ENCODE data around the gene STXBP3. TPM values are rescaled to one million over a fixed set of nuclear protein-coding genes. Genes with fewer than 3 reads are reported as not detected.
"Not testable (repeated sequence)": the region's sequence is repeated elsewhere in the genome, so short reads cannot be mapped to it uniquely, and the experiment has no call there.

Gene STXBP3, protein sequence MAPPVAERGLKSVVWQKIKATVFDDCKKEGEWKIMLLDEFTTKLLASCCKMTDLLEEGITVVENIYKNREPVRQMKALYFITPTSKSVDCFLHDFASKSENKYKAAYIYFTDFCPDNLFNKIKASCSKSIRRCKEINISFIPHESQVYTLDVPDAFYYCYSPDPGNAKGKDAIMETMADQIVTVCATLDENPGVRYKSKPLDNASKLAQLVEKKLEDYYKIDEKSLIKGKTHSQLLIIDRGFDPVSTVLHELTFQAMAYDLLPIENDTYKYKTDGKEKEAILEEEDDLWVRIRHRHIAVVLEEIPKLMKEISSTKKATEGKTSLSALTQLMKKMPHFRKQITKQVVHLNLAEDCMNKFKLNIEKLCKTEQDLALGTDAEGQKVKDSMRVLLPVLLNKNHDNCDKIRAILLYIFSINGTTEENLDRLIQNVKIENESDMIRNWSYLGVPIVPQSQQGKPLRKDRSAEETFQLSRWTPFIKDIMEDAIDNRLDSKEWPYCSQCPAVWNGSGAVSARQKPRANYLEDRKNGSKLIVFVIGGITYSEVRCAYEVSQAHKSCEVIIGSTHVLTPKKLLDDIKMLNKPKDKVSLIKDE
- 10 to 100 TPM in 11 of 12 donors, not detected in 1; 22.1 to 47.1 (median 35.4) TPM for polyA plus RNA-seq (ENCODE audit: insufficient read length in 12 of 12)
- long read RNA-seq, donor 1, transcript STXBP3-201 (19 exons, 2,478 nt), result major isoform, 5 of 5 reads
- long read RNA-seq, donor 1, partial matches to known transcripts, result 0 of 5 reads
- long read RNA-seq, donor 1, other reads (novel, unspliced or antisense), result 0 of 5 reads
- long read RNA-seq, donor 2, transcript STXBP3-201 (19 exons, 2,478 nt), result major isoform, 8 of 9 reads
- long read RNA-seq, donor 2, partial matches to known transcripts, result 0 of 9 reads
- long read RNA-seq, donor 2, other reads (novel, unspliced or antisense), result 0 of 9 reads
- long read RNA-seq, donor 3, partial matches to known transcripts, result 0 of 3 reads
- long read RNA-seq, donor 3, other reads (novel, unspliced or antisense), result 0 of 3 reads
- long read RNA-seq, donor 4, partial matches to known transcripts, result 0 of 4 reads
- long read RNA-seq, donor 4, other reads (novel, unspliced or antisense), result 0 of 4 reads
- long read RNA-seq, donor 5, transcript STXBP3-201 (19 exons, 2,478 nt), result major isoform, 5 of 5 reads
- long read RNA-seq, donor 5, partial matches to known transcripts, result 0 of 5 reads
- long read RNA-seq, donor 5, other reads (novel, unspliced or antisense), result 0 of 5 reads
- long read RNA-seq, donor 6, partial matches to known transcripts, result 0 of 4 reads
- long read RNA-seq, donor 6, other reads (novel, unspliced or antisense), result 0 of 4 reads
- long read RNA-seq, donor 7, partial matches to known transcripts, result 0 of 2 reads
- long read RNA-seq, donor 7, other reads (novel, unspliced or antisense), result 0 of 2 reads
- long read RNA-seq, donor 8, partial matches to known transcripts, result 0 of 6 reads
- long read RNA-seq, donor 8, other reads (novel, unspliced or antisense), result 0 of 6 reads
- long read RNA-seq, donor 9, partial matches to known transcripts, result 0 of 4 reads
- long read RNA-seq, donor 9, other reads (novel, unspliced or antisense), result 0 of 4 reads
- long read RNA-seq, donor 10, partial matches to known transcripts, result 0 of 1 reads
- long read RNA-seq, donor 10, other reads (novel, unspliced or antisense), result 0 of 1 reads
- long read RNA-seq, donor 11, partial matches to known transcripts, result 0 of 3 reads
- long read RNA-seq, donor 11, other reads (novel, unspliced or antisense), result 0 of 3 reads

DNA sequence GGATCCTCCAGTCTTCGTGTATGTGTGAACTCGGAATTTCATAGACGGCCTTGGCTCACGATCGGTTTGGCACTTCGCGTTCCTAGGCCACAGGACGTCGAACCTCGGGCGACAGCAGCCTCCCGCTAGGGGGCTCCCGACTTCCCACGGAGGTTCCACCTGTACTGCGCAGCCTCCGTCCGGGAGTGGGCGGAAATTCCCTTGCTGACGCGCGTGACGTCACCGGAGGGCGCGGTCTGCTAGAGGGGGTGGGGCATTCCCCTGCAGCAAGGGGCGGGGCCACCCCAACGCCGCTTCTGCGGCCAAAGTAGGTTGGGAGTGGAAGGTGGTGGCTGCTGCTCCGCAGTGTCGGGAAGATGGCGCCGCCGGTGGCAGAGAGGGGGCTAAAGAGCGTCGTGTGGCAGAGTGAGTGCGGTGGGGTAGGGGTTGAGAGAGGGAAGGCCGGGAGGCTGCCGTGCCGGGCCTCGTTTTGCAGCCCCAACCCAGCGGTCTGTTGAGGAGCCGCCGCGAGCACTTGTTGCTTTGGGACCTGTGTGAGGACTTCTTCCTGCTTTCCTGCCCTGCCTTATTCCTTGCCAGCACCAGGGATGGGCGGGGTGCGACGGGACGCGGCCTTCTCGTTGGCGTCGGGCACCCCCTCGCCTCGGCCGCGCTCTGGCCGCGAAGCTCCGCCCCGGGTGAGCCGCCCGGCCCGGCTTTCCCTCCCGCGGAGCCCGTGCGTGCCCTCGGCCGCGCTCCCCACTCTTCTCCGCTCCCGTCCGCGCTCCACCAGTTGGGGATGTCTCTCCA is at the start of gene STXBP3:
STXBP3 (plus strand) TSS at position 293 of the 789 bp plus-strand sequence; CDS start at position 357, 64 bp downstream.
- peak; percentile 99 for DNase-seq

DNA sequence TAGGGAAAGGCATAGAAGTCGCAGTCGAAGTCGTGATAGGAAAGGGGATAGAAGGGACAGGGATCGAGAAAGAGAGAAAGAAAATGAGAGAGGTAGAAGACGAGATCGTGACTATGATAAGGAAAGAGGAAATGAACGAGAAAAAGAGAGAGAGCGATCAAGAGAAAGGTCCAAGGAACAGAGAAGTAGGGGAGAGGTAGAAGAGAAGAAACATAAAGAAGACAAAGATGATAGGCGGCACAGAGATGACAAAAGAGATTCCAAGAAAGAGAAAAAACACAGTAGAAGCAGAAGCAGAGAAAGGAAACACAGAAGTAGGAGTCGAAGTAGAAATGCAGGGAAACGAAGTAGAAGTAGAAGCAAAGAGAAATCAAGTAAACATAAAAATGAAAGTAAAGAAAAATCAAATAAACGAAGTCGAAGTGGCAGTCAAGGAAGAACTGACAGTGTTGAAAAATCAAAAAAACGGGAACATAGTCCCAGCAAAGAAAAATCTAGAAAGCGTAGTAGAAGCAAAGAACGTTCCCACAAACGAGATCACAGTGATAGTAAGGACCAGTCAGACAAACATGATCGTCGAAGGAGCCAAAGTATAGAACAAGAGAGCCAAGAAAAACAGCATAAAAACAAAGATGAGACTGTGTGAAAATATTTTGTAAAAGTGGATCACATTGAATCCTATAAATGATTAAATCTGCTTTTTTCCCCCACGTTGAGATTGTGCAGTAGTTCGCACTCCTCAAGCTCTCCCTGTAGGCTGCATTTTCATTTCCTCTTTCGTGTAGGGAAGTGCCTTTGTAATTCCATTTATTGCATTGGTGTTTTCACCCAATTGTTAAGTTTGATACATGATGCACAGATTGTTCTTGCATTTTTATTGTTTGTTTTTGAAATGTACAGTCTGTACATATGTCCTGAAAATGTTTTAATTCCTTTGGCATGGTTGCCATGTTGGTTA is 46.8 kb upstream of the STXBP3 start:
- DNase-seq, result no peak

DNA sequence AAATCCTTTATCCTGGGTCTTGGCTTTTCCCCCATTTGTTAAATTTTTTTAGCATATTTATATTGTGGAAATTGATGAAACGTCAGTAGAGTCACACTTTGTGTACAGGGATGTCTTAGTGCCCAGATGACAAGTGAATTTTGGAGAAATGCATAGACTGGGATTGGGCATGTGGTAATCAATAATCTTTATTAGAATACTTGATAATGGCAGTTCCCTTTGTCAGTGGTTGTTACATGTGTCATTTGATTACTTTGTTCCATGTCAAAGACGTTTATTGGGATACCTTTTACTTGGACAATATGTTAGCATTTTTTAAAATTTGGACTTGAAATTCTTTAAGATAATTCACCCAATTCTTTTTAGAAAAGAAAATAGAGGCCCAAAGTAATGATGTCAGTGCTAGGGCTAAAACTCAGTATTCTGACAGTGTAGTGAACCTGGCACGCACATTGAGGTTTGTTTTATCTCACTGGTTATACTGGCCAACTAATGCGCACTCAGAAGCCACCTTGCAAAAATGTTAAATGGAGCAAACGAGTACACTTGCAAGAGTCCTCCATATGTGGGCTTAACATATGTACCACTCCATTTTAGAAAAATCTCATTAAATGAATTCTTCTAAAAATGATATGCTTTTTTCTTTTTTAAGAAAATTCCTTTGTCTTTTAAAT is 45.2 kb upstream of the STXBP3 start:
- no peak for DNase-seq

DNA sequence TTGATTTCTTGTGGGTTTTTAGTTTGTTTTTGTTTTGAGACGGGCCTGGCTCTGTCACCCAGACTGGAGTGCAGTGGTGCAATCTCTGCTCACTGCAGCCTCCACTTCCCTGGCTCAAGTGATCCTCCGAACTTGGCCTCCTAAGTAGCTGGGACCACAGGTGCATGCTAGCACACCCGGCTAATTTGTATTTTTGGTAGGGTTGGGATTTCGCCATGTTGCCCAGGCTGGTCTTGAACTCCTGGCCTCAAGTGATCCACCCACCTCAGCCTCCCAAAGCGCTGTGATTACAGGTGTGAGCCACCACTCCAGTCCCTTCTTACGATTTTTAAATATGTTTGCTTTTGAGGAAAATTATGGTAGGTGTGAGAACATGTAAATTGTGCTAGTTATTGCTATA is 44.4 kb upstream of the STXBP3 start:
- not testable (repeated sequence) for DNase-seq

DNA sequence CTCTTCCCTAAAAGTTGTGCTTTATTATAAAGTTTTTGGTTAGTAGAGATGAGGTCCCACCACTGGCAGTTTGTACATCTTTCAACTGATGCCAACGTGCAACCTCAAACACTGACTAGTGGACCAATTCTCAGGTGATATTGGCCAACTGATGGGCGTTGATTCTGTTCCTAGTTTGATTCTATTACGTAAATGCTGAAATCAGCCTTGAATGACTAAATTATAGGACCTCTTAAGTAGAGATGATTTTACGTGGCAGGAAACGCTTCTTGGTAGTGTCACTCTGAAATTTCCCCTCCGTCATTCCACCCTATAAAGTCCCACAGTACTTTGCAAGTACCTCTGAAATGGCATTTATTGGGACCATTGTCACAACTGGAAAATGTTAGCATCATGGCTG is 42.5 kb upstream of the STXBP3 start:
- DNase-seq, result no peak

DNA sequence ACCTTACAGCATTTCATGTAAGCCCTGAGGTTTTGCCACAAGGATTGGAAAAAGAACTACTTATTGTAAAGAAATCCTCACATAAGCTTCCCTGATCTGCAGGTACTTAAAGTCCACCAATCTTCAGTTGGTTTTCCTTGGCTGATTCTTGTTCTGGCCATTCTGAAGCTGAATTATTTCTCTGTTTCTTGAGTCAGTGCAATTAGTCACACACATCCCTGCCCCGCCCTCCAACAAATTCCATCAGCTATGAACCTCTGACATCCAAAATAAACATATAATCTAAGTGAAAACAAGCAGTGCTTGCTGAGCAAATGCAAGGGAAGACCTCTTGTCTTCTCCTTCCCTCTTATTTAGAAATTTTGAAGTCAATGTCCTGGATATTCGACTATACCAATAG is 42.0 kb upstream of the STXBP3 start:
- DNase-seq, result no peak

DNA sequence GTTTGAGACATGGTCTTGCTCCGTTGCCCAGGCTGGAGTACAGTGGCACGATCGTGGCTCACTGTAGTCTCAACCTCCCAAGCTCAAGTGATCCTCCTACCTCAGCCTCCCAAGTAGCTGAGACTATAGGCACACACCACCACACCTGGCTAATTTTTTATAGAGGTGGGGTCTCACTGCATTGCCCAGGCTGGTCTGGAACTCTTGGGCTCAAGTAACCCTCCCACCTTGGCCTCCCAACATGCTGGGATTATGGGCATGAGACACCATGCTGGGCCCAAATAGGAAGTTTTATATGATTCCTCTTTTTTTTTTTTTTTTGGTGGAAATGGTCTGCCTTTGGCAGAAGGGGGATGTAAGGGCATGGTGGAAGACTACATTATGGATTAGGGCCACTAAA is 39.8 kb upstream of the STXBP3 start:
- no peak for DNase-seq

DNA sequence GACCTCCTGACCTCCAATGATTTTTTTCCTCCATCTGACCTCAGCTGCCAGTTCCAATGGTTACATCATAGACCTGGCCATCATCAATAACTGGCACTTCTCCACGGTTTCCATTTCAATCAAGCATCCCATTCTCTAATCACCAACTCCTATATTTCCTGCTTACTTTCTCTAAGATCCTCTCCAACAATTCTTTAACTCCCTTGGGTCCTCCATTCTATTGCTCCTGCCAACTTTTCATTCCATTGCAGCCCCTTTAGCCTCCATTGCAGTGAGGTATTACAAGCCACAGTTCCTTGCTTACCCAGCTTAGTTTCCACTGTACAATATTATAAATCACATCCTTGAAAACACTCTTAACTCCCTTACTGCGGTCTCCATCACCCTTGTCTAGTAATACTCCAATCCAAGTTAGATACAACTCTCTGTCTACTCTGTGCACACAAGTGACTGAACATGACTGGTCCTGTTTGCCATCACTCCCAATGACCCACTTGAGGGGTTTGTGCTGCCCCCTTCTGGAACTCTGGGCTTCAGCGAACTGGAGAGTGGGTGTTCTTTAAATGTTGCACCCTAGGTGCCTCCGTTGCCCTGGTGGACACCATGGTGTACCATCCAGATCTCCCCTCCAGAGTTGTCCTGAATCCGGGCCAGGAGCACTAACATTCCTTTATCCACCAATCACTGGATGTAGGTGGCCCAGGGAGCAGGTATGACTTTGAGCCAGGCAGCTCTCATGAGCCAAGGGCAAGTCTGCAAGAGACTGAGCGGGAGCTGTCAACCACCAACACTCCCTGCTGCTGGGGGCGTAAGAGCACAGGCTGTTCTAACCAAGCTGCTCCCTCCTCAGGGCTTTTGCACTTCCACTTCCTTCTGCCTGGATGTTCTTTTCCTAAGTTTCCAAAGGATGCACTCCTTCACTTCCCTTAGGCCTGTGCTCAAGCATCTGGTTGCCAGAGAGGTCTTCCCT is 37.5 kb upstream of the STXBP3 start:
- no peak for DNase-seq

DNA sequence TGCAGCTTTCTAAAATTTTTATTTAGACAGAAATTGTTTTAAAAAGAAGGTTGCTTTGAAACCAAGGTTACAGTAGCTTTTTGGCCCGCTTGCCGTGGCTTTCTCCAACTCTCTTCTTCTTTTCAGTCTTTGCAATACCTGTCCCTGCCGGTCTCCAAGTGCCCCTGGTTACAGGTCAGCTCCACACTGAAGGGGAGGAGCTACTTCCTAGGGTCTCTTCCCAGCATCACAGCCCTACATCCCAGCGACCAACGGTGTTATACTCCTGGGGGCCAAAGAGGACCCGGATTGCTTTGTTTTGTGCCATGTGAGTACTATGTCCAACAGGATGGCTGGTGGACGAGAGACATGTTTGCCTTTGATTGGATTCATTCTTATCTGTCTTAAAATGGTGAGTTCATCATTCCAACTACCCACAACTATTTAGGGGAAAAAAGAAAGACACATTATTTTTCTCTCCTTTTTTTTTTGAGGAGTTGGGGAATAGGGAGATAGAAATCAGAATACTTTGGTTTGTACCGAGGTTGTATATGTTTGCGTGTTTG is 33.8 kb upstream of the STXBP3 start, which contains the start of gene FNDC7:
FNDC7 (plus strand) TSS at position 303 of the 545 bp plus-strand sequence; CDS start at position 329, 26 bp downstream.
- DNase-seq, result no peak

DNA sequence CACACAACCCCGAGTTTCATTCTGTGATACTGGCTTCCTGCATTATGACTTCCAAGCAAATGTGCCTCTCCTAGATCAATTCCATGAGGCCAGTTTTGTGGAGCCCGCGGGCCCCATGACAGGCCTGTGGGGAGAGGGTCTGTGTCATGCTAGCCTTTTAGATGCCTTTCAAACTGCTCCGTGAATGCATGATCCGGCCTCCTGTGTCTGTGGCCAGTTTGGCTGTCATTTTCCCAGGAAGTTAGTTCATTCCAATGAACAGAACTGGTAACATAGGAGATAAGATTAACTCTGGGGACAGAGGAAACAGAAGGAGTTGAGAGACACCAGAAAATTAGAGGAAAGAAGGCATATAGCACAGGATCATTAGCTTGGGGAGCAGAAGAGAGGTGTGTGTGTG is 30.5 kb upstream of the STXBP3 start:
- DNase-seq, result no peak

DNA sequence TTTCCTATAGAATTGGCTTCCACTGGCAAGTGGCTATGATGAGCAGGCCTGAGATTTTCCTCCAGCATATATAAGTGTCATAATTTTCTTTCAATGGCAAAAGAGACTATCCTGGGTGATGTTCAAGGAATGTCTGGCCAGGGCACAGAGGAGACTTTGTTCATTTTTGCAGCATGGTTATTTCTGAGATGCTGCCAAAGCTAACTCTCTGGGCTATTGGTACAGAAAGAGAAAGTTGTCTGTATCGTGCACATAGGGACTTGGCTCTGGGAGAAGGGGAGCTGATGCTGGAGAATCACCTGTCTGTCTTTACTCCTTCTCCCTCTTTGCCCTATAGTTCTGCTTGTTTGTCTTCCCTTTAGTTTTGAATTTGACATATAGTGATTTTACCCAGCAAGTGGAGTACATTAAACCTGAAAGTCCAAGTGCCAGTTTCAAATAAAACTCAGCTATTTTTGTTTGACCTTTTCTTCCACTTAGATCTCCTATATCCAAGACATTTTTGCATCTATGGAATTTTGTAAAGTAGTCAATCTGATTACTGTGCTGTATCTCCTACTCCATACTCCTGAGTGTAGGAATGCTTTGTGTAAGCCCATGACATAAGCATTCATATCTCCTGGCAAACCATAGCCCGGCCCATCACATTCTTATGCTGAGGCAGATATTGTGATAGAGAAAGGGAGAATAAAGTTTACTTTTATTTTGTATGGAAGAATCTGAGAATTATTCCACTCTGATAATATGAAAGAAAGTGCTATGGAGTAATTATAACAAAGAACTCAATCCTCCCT is 29.8 kb upstream of the STXBP3 start:
- DNase-seq, result no peak

DNA sequence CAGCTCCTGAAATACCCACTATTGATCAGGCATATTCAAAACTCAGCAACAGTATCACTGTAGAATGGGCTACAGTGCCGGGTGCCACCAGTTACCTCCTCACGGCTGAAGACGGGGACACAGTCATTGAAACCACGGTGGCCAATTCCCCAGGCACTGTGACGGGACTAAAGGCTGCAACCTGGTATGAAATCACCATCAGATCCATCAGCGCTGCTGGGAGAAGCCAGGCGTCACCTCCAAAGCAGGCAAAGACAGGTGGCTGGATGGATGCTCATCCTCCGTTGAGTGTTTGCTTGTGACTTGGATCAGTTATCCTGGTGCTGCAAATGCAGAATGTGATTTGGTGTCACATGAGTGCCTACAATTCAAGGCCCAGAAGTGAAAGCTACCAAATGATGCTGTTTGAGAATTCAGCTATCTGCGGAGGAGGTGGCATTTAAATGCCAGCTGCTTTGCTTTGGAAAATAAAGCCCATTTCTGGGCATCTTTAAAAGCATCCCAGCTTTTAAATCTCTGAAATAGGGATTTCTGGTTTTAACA is 28.6 kb upstream of the STXBP3 start:
- DNase-seq, result no peak

DNA sequence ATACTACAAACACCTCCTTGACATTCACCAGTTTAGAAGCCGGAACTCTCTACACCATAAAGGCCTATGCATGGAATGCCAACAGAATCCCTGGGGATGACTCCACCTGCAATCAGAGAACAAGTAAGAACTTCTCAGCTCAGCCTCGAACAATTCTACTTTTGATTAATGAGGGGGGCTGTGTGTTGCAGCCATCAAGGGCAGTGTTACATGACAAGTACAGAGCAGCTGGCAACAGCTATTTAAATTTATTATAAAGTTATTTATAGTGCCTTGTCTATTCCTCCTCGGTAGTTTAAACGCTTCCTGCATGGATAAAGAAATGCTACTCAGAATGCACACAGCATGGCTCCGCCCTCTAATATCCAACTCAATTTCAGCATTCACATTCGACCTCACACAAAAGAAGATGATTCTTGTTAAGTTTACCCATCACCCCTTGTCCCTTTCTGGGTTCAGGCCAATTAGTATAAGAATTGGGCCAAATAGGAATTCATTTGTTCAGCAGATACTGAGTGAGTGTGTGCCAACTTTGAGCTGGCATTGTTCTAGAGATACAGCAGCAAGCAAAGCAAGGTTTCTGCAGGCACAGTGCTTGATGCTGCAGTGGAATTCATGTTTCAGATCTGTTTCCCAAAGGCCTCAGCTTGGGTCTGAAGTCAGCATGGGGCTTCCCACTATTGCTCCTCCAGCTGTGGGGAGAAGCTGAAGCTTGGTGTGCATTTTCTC is 27.4 kb upstream of the STXBP3 start:
- DNase-seq, result no peak

DNA sequence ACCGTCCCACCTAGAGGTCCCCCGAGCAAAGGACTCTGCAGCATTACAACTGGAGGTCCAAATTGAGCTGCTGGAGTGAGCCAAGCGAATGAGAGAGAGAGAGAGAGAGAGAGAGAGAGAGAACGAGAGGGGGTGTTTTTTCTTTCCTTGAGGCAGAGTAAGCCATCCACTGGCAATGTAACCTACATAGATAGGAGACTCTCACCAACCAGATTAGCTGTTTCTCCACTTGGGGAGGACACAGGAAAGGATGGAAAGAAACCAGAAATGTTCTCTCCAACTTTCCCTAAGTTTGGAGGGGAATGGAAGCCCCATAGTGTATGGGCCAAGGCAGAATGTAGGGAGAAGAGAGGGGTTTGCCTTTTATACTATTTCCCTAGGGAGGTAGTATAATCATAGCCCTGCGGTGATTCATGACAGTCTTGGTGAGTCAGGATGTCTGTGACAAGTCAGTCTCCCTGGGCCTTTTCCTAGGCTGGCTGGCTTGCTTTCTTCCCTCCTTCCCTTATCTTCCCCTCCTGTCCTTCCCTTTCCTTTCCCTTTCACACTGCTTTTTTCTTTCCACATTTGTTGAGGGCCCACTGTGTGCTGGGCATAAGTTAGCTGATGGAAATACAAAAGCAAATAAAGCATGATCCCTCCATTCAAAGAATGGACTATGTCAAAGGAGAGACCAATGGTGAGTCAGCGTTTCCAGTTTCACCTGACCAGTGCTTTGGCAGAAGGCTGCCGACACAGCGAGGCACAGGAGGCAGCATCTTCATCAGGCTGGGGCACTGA is 26.6 kb upstream of the STXBP3 start:
- DNase-seq, result no peak

Measured in muscle of arm (tissue), 14 donors.